ENCODE data around the gene KIF26B. TPM values are rescaled to one million over a fixed set of nuclear protein-coding genes. Genes with fewer than 3 reads are reported as not detected.

The KIF26B gene
- total and polyA plus RNA-seq, 2 donors, result 0.43 to 1.6 TPM

DNA sequence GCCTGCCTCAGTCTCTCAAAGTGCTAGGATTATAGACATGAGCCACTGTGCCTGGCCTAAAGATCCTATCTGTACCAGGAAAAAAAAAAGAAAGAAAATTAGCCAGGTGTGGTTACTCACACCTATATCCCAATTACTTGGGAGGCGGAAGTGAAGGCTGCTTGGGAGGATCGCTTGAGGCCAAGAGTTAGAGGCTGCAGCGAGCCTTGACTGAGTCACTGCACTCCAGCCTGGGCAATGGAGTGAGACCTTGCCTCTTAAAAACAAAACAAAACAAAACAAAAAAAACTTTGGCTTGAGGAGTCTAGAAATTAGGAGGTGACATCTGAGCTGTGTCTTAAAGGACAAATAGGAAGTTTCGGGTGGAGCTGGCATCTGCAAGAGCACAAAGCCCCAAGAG, 38.7 kb upstream of the KIF26B start:
- H3K4me3 ChIP-seq (ENCODE audit: low read length in 2 of 2), result no peak overlapping the region
- H3K9me3 ChIP-seq (ENCODE audit: control insufficient read depth in 2 of 2, insufficient read depth in 1 of 2, low read length in 1 of 2), result no peaks in the 10 kb centered on the region
- H3K4me1 ChIP-seq (ENCODE audit: control insufficient read depth in 2 of 2, insufficient read depth in 2 of 2, low read length in 2 of 2), result no peaks in the 10 kb centered on the region
- H3K27ac ChIP-seq (ENCODE audit: low read depth in 1 of 2, low read length in 1 of 2), result no peak overlapping the region
- H3K36me3 ChIP-seq (ENCODE audit: control insufficient read depth in 2 of 2, insufficient read depth in 2 of 2, low read length in 1 of 2), result no peaks in the 10 kb centered on the region
- no peak for DNase-seq (ENCODE audit: low read depth in 6 of 9, low spot score in 9 of 9)
- 98% methylated on average over 4 of the region's 4 CpGs for WGBS
- H3K27me3 ChIP-seq (ENCODE audit: control insufficient read depth in 2 of 2, insufficient read depth in 1 of 2, low read length in 1 of 2), result no peaks in the 10 kb centered on the region

DNA sequence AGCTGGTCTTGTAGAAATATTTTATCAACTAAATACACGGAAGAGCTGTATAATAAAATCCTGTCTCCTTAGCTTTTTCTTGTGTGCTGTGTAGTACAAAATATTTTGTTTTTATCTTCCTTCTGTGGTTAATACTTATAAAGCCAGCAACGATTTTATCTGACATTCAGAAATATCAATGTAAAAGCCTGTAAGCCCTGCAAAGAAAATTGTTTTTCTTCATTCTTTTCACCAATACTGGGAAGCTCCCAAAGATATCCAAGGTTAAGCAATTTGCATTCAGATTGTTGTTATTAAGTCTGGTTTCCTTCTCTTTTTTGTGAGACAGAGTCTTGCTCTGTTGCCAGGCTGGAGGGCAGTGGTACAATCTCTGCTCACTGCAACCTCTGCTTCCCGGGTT, 38.0 kb upstream of the KIF26B start:
- DNase-seq (ENCODE audit: low read depth in 6 of 9, low spot score in 9 of 9), result no peak
- no peak overlapping the region for H3K27ac ChIP-seq (ENCODE audit: low read depth in 1 of 2, low read length in 1 of 2)
- no peaks in the 10 kb centered on the region for H3K36me3 ChIP-seq (ENCODE audit: control insufficient read depth in 2 of 2, insufficient read depth in 2 of 2, low read length in 1 of 2)
- H3K27me3 ChIP-seq (ENCODE audit: control insufficient read depth in 2 of 2, insufficient read depth in 1 of 2, low read length in 1 of 2), result no peaks in the 10 kb centered on the region
- H3K4me3 ChIP-seq (ENCODE audit: low read length in 2 of 2), result no peak overlapping the region
- 92% methylated on average over 3 of the region's 3 CpGs for WGBS
- no peaks in the 10 kb centered on the region for H3K9me3 ChIP-seq (ENCODE audit: control insufficient read depth in 2 of 2, insufficient read depth in 1 of 2, low read length in 1 of 2)
- no peaks in the 10 kb centered on the region for H3K4me1 ChIP-seq (ENCODE audit: control insufficient read depth in 2 of 2, insufficient read depth in 2 of 2, low read length in 2 of 2)

DNA sequence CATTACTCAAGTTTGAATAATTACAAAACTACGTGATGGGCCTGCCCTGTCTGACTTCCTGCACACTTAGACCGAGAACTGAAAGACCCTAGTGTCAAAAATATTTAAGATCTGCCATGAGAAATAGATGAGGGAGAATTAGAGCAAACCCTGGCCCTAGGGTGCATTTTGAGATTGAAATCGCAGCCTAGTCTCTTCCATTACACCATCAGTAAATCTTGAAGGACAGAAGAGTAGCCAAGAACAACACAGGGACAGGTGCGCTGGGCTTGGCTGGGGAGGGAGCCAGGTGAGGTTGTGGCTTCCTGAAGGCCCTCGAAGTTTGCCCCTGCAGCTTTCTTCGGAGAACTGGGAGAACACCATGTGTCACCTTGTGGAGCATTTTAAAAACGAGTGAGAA, 36.7 kb upstream of the KIF26B start:
- Histone ChIP-seq H3K9me3 (ENCODE audit: control insufficient read depth in 2 of 2, insufficient read depth in 1 of 2, low read length in 1 of 2) (no peaks in the 10 kb centered on the region), H3K4me1 (ENCODE audit: control insufficient read depth in 2 of 2, insufficient read depth in 2 of 2, low read length in 2 of 2) (no peaks in the 10 kb centered on the region), H3K27me3 (ENCODE audit: control insufficient read depth in 2 of 2, insufficient read depth in 1 of 2, low read length in 1 of 2) (no peaks in the 10 kb centered on the region), H3K36me3 (ENCODE audit: control insufficient read depth in 2 of 2, insufficient read depth in 2 of 2, low read length in 1 of 2) (no peaks in the 10 kb centered on the region), H3K4me3 (ENCODE audit: low read length in 2 of 2) (no peak overlapping the region), H3K27ac (ENCODE audit: low read depth in 1 of 2, low read length in 1 of 2) (no peak overlapping the region)
- no peak for DNase-seq (ENCODE audit: low read depth in 6 of 9, low spot score in 9 of 9)
- 90% methylated on average over 7 of the region's 7 CpGs for WGBS

DNA sequence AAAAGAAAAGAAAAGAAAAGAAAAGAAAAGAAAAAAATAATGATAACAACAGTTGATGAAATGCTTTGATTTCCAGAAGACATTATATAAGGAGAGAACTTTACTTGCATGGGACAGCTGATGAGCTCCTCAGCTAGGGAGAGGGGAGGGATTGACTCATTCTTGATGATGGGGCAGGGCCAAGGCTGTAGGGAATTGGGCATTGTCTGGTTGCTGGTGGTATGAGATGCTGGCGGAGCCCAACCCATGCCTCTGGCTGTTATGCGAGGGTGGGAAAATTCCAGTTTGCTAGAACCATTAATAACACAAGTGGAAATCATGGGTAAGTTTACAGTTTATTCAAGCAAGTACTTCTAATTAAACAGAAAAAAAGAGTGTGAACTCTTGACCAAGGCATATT, 36.0 kb upstream of the KIF26B start:
- over 99% methylated on average over 2 of the region's 2 CpGs for whole genome bisulfite sequencing
- Histone ChIP-seq H3K4me1 (ENCODE audit: control insufficient read depth in 2 of 2, insufficient read depth in 2 of 2, low read length in 2 of 2) (no peaks in the 10 kb centered on the region), H3K36me3 (ENCODE audit: control insufficient read depth in 2 of 2, insufficient read depth in 2 of 2, low read length in 1 of 2) (no peaks in the 10 kb centered on the region), H3K27me3 (ENCODE audit: control insufficient read depth in 2 of 2, insufficient read depth in 1 of 2, low read length in 1 of 2) (no peaks in the 10 kb centered on the region), H3K27ac (ENCODE audit: low read depth in 1 of 2, low read length in 1 of 2) (no peak overlapping the region), H3K9me3 (ENCODE audit: control insufficient read depth in 2 of 2, insufficient read depth in 1 of 2, low read length in 1 of 2) (no peaks in the 10 kb centered on the region), H3K4me3 (ENCODE audit: low read length in 2 of 2) (no peak overlapping the region)
- no peak for DNase-seq (ENCODE audit: low read depth in 6 of 9, low spot score in 9 of 9)

DNA sequence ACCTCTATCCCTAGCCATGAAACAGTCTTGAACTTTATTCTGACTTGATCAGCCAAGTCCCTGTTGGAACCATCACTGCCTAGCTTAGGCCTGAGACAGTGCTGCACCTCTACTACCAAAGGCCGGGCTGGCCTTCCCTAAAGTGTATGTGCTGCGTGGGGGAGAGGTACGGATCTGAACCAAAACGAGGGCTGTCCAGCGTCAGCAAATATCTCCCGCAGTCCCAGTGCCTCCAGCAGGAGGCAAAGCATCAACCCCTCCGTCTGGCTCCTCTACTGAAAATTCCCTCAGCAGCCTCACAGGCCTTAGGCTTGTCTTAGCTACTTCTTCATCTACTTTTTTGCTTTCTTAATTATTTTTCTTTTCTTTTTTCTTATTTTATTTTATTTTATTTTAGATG, 33.3 kb upstream of the KIF26B start:
- H3K9me3 ChIP-seq (ENCODE audit: control insufficient read depth in 2 of 2, insufficient read depth in 1 of 2, low read length in 1 of 2), result no peaks in the 10 kb centered on the region
- H3K36me3 ChIP-seq (ENCODE audit: control insufficient read depth in 2 of 2, insufficient read depth in 2 of 2, low read length in 1 of 2), result peaks cover 0 to 3% of the 10 kb centered on the region in 2 donors
- no peak overlapping the region for H3K4me3 ChIP-seq (ENCODE audit: low read length in 2 of 2)
- H3K27ac ChIP-seq (ENCODE audit: low read depth in 1 of 2, low read length in 1 of 2), result no peak overlapping the region
- whole genome bisulfite sequencing, result 100% methylated on average over 7 of the region's 7 CpGs
- no peaks in the 10 kb centered on the region for H3K27me3 ChIP-seq (ENCODE audit: control insufficient read depth in 2 of 2, insufficient read depth in 1 of 2, low read length in 1 of 2)
- H3K4me1 ChIP-seq (ENCODE audit: control insufficient read depth in 2 of 2, insufficient read depth in 2 of 2, low read length in 2 of 2), result no peaks in the 10 kb centered on the region
- DNase-seq (ENCODE audit: low read depth in 6 of 9, low spot score in 9 of 9), result no peak

DNA sequence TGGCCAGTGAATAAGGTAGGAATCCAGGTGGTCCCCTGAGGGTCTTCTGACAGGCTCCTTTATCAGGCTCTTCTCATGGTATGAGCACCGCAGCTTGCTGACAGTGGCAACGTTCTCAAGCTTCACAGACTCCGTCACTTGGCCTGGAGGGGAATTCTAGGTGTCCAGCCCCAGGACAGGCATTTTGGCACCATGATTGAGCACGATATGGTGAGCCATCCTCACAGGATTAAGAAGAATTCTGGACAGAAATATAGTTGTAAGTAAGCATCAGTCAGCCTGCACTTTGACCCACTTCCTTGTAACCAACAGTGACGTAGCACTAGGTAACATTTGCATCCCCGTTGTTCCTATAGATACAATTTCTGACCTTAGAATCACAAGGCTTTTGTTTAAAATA, 30.5 kb upstream of the KIF26B start:
- WGBS, result 96% methylated on average over 6 of the region's 6 CpGs
- Histone ChIP-seq H3K36me3 (ENCODE audit: control insufficient read depth in 2 of 2, insufficient read depth in 2 of 2, low read length in 1 of 2) (peaks cover 0 to 3% of the 10 kb centered on the region in 2 donors), H3K27me3 (ENCODE audit: control insufficient read depth in 2 of 2, insufficient read depth in 1 of 2, low read length in 1 of 2) (peaks cover 0 to 3% of the 10 kb centered on the region in 2 donors), H3K4me3 (ENCODE audit: low read length in 2 of 2) (no peak overlapping the region), H3K27ac (ENCODE audit: low read depth in 1 of 2, low read length in 1 of 2) (no peak overlapping the region), H3K4me1 (ENCODE audit: control insufficient read depth in 2 of 2, insufficient read depth in 2 of 2, low read length in 2 of 2) (no peaks in the 10 kb centered on the region), H3K9me3 (ENCODE audit: control insufficient read depth in 2 of 2, insufficient read depth in 1 of 2, low read length in 1 of 2) (no peaks in the 10 kb centered on the region)
- no peak for DNase-seq (ENCODE audit: low read depth in 6 of 9, low spot score in 9 of 9)

DNA sequence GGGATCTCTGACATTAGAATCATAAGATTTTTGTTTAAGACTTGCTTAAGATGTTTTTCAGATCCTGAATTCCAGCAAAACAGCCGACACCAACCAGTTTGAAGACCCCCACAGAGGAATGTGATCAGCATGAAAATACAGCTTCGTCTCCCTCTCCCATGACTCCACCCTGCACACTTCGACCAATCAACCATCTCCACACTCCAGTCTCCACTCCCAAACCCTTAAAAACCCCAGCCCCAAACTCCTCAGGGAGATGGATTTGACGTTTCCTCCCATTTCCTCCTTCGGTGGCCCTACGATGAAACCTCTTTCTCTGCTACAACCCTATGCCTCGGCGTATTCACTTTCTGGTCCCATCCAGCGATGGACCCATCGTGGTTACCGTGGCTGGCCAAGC, 30.1 kb upstream of the KIF26B start:
- WGBS, result 97% methylated on average over 11 of the region's 11 CpGs
- peaks cover 0 to 4% of the 10 kb centered on the region in 2 donors for H3K27me3 ChIP-seq (ENCODE audit: control insufficient read depth in 2 of 2, insufficient read depth in 1 of 2, low read length in 1 of 2)
- no peak overlapping the region for H3K27ac ChIP-seq (ENCODE audit: low read depth in 1 of 2, low read length in 1 of 2)
- DNase-seq (ENCODE audit: low read depth in 6 of 9, low spot score in 9 of 9), result no peak
- no peaks in the 10 kb centered on the region for H3K4me1 ChIP-seq (ENCODE audit: control insufficient read depth in 2 of 2, insufficient read depth in 2 of 2, low read length in 2 of 2)
- H3K4me3 ChIP-seq (ENCODE audit: low read length in 2 of 2), result no peak overlapping the region
- peaks cover 0 to 3% of the 10 kb centered on the region in 2 donors for H3K36me3 ChIP-seq (ENCODE audit: control insufficient read depth in 2 of 2, insufficient read depth in 2 of 2, low read length in 1 of 2)
- H3K9me3 ChIP-seq (ENCODE audit: control insufficient read depth in 2 of 2, insufficient read depth in 1 of 2, low read length in 1 of 2), result no peaks in the 10 kb centered on the region

DNA sequence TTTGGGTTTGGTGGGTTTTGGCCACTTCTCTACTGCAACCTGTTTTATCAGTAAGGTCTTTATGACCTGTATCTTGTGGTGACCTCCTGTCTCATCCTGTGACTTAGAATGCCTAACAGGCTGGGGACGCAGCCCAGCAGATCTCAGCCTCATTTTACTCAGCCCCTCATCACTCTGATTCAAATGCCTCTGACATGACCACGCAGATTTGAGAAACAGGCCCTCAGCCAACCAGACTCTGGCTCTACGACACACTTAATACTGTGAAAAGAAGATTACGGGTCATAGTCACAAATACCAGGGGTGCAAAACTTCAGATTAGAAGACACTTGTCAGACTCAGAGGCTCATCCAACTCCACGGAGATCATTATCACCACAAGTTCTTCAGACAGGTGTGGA, 28.3 kb upstream of the KIF26B start:
- DNase-seq (ENCODE audit: low read depth in 6 of 9, low spot score in 9 of 9), result no peak
- peaks cover 0 to 3% of the 10 kb centered on the region in 2 donors for H3K36me3 ChIP-seq (ENCODE audit: control insufficient read depth in 2 of 2, insufficient read depth in 2 of 2, low read length in 1 of 2)
- no peaks in the 10 kb centered on the region for H3K4me1 ChIP-seq (ENCODE audit: control insufficient read depth in 2 of 2, insufficient read depth in 2 of 2, low read length in 2 of 2)
- no peak overlapping the region for H3K4me3 ChIP-seq (ENCODE audit: low read length in 2 of 2)
- H3K9me3 ChIP-seq (ENCODE audit: control insufficient read depth in 2 of 2, insufficient read depth in 1 of 2, low read length in 1 of 2), result no peaks in the 10 kb centered on the region
- no peak overlapping the region for H3K27ac ChIP-seq (ENCODE audit: low read depth in 1 of 2, low read length in 1 of 2)
- 76% methylated on average over 5 of the region's 5 CpGs for WGBS
- peaks cover 0 to 13% of the 10 kb centered on the region in 2 donors for H3K27me3 ChIP-seq (ENCODE audit: control insufficient read depth in 2 of 2, insufficient read depth in 1 of 2, low read length in 1 of 2)

DNA sequence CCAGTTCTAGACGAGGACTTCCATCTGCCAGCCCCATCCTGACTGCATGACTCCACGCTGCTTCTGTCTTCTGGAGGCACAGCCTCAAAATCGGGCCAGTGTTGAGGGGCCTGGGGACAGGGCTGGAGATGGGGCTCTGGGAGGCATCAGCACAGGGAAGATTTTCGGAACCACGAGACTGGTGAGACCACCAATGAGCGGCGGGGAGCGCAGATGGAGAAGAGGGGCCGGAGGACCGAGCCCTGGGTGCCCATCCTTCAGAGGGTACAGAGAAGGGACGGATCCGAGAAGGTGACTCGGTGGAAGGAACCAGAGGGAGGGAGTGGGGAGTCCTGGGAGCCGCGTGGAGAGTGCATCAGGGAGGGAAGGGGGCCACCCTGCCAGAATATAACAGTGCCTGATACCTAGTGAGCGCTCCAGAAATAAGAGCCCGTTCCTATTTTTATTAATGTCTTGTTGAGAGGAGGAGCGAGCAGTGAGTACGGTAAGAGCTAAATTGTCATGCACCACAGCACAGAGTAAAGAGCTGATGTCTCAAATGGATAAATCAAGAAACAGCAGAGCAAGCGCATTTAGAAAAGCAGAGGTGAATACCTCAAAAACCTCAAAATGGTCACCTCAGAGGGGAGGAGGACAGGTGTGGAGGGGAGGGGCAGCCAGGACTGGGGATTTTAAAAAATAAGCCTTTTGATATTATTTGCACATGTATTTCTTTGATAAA, 26.2 kb upstream of the KIF26B start:
- Histone ChIP-seq H3K27ac (ENCODE audit: low read depth in 1 of 2, low read length in 1 of 2) (no peak overlapping the region), H3K27me3 (ENCODE audit: control insufficient read depth in 2 of 2, insufficient read depth in 1 of 2, low read length in 1 of 2) (peaks cover 0 to 15% of the 10 kb centered on the region in 2 donors), H3K9me3 (ENCODE audit: control insufficient read depth in 2 of 2, insufficient read depth in 1 of 2, low read length in 1 of 2) (no peaks in the 10 kb centered on the region), H3K36me3 (ENCODE audit: control insufficient read depth in 2 of 2, insufficient read depth in 2 of 2, low read length in 1 of 2) (peaks cover 0 to 3% of the 10 kb centered on the region in 2 donors), H3K4me3 (ENCODE audit: low read length in 2 of 2) (no peak overlapping the region), H3K4me1 (ENCODE audit: control insufficient read depth in 2 of 2, insufficient read depth in 2 of 2, low read length in 2 of 2) (no peaks in the 10 kb centered on the region)
- WGBS, result 89% methylated on average over 20 of the region's 20 CpGs
- DNase-seq (ENCODE audit: low read depth in 6 of 9, low spot score in 9 of 9), result no peak

Data from thymus (tissue), 11 donors.